K562 (cell line): ENCODE data around the gene GABRR2. TPM values are rescaled to one million over a fixed set of nuclear protein-coding genes. Genes with fewer than 3 reads are reported as not detected.

Experiments used
- ARID3A ChIP-seq: IDR thresholded peaks from 2 replicates; pipeline ENCODE4 v1.6.1; 2012; ENCODE audit warnings: low read depth, low read length, improper control_type of control experiment, borderline replicate concordance
- NFRKB ChIP-seq: fragments of 450-650 bp; IDR thresholded peaks from 2 replicates; pipeline ENCODE4 v1.6.1; 2016; ENCODE audit warnings: low read depth
- TBP ChIP-seq: optimal IDR thresholded peaks from 2 replicates; pipeline ENCODE3; 2011; ENCODE audit warnings: low read depth, low read length, improper control_type of control experiment
- TEAD4 ChIP-seq, 2 experiments: sonication (generic) in 1 of 2; formaldehyde crosslinking in 1 of 2; IDR thresholded peaks; 2 replicates each; pipeline versions ENCODE4 v1.6.1 to v1.8.0; 2012 to 2022; ENCODE audit warnings: borderline replicate concordance in 1 of 2, inconsistent platforms in 1 of 2, low read length in 1 of 2, mild to moderate bottlenecking in 1 of 2, missing genetic modification reagents in 1 of 2
- ZNF592 ChIP-seq: fragments of 450-650 bp; IDR thresholded peaks from 2 replicates; pipeline ENCODE4 v1.6.1; 2017; ENCODE audit warnings: antibody characterized with exemption, mild to moderate bottlenecking
- polyA plus RNA-seq, 8 experiments: library from polyadenylated mRNA; depleted of rRNA in 4 of 8; stranded (reverse) in 5 of 8; unstranded in 3 of 8; fragments of >200 nt; fragmentation: Nextera tagmentation in 2 of 8; fragmentation: Illumina TruSeq in 1 of 8; extraction: Ambion mirVana in 2 of 8; extraction: Trizol in 1 of 8; gene quantifications; 2 replicates each; pipeline versions ENCODE4 v1.2.1 to v1.2.3, GENCODE V29; 2011 to 2014; ENCODE audit warnings: inconsistent platforms in 1 of 8, missing spikeins in 1 of 8
- total RNA-seq, 7 experiments: library from RNA; depleted of rRNA in 6 of 7; stranded (reverse); fragments of >200 nt in 6 of 7; fragmentation: Illumina TruSeq in 2 of 7; extraction: Trizol in 2 of 7; gene quantifications; 2 replicates each; pipeline versions ENCODE4 v1.2.1 to v1.2.3, GENCODE V29; 2011 to 2021; ENCODE audit warnings: low replicate concordance in 1 of 7
- TF ChIP-seq, protein P1 (sequence below), 2 experiments: fragments of 450-650 bp in 1 of 2; sonication (generic) in 1 of 2; formaldehyde crosslinking in 1 of 2; IDR thresholded peaks; 2 replicates each; pipeline versions ENCODE4 v1.7.1 to v1.9.0; 2016 to 2022; ENCODE audit warnings: inconsistent platforms in 1 of 2, mild to moderate bottlenecking in 1 of 2, missing genetic modification reagents in 1 of 2

GABRR2 gene
- total and polyA plus RNA-seq, 9 of the 15 experiments (the other 6 are each of a cell fraction or from before 2014, with no cell fraction given) = 0.09 to 0.13 (median 0.10) TPM; not detected in 6

GRCh38 chr6:89351671-89352277 lies 36.7 kb upstream of the GABRR2 start (continued):
- TF ChIP-seq, protein P1, sequence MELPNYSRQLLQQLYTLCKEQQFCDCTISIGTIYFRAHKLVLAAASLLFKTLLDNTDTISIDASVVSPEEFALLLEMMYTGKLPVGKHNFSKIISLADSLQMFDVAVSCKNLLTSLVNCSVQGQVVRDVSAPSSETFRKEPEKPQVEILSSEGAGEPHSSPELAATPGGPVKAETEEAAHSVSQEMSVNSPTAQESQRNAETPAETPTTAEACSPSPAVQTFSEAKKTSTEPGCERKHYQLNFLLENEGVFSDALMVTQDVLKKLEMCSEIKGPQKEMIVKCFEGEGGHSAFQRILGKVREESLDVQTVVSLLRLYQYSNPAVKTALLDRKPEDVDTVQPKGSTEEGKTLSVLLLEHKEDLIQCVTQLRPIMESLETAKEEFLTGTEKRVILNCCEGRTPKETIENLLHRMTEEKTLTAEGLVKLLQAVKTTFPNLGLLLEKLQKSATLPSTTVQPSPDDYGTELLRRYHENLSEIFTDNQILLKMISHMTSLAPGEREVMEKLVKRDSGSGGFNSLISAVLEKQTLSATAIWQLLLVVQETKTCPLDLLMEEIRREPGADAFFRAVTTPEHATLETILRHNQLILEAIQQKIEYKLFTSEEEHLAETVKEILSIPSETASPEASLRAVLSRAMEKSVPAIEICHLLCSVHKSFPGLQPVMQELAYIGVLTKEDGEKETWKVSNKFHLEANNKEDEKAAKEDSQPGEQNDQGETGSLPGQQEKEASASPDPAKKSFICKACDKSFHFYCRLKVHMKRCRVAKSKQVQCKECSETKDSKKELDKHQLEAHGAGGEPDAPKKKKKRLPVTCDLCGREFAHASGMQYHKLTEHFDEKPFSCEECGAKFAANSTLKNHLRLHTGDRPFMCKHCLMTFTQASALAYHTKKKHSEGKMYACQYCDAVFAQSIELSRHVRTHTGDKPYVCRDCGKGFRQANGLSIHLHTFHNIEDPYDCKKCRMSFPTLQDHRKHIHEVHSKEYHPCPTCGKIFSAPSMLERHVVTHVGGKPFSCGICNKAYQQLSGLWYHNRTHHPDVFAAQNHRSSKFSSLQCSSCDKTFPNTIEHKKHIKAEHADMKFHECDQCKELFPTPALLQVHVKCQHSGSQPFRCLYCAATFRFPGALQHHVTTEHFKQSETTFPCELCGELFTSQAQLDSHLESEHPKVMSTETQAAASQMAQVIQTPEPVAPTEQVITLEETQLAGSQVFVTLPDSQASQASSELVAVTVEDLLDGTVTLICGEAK (IDR thresholded peaks at IDR 0.05) = 0 out of 2 replicates have a peak, but pooled peaks have one; percentile 45
- TF ChIP-seq, protein P1 (CRISPR knock-in tag; IDR thresholded peaks at IDR 0.05) = no peak
- TF ChIP-seq TEAD4 (IDR thresholded peaks at IDR 0.05; ENCODE audit: low read length) (0 out of 2 replicates have a peak, but pooled peaks have one; percentile 10), TEAD4 (CRISPR knock-in tag; IDR thresholded peaks at IDR 0.05; ENCODE audit: borderline replicate concordance) (no peak), ZNF592 (no peak), ARID3A (0 out of 2 replicates have a peak, but pooled peaks have one; percentile 3), NFRKB (0 out of 2 replicates have a peak, but pooled peaks have one; percentile 11), TBP (peak; percentile 11)
